NCI-H146 treated with DMSO at 0.1 percent for 48 hours (cell line): ENCODE measurements around the gene IRF1.

ENCODE experiments used
- DNase-seq: peaks from one replicate; lab custom pipeline; 2025; ENCODE audit not compliant: unreplicated experiment; lab: John Stamatoyannopoulos, UW

The IRF1 gene

GRCh38 chr5:132475987-132476875 lies 14.3 kb downstream of the IRF1 start:
- no peak for DNase-seq

DNA sequence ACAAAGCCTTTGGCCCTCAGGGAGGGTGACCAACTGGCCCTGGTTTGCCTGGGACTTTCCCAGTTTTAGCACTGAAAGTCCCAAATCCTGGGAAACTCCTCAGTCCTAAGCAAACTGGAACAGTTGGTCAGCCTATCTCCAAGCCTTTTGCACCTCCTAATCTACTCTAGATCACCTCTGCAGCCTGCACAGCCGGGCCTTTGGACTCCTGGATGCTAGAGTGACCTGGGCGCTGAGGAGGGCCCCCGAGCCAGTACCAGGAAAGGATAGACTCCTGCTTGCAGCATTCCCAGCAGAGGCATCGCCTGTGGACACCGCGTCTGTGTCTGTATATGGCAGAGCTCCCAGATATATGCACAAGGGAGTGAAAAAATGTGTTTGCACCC lies 15.1 kb downstream of the IRF1 start:
- DNase-seq: no peak

GRCh38 chr5:132474881-132475496 lies 15.6 kb downstream of the IRF1 start:
- no peak for DNase-seq

DNA sequence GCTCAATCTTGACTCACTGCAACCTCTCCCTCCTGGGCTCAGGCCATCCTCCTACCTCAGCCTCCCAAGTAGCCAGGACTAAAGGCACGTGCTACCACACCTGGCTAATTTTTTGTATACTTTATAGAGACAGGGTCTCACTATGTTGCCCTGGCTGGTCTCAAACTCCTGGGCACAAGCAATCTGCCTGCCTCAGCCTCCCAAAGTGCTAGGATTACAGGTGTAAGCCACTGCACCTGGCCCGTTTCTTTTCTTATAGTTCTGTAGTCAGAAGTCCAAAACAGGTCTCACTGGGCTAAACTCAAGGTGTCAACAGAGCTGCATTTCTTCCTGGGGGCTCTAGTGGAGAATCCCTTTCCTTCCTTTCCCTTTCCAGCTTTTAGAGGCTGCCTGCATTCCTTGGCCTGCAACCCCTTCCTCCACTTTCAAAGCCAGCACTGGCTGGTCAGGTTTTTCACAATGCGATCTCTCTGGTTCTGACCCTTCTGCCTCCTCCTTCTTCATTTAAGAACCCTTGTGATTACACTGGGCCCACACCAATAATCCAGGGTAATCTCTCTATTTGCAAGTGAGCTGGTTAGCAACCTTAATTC lies 16.3 kb downstream of the IRF1 start:
- DNase-seq: no peak

- no peak for DNase-seq
Observed at GRCh38 chr5:132473668-132474067, 16.9 kb downstream of the IRF1 start.

DNA sequence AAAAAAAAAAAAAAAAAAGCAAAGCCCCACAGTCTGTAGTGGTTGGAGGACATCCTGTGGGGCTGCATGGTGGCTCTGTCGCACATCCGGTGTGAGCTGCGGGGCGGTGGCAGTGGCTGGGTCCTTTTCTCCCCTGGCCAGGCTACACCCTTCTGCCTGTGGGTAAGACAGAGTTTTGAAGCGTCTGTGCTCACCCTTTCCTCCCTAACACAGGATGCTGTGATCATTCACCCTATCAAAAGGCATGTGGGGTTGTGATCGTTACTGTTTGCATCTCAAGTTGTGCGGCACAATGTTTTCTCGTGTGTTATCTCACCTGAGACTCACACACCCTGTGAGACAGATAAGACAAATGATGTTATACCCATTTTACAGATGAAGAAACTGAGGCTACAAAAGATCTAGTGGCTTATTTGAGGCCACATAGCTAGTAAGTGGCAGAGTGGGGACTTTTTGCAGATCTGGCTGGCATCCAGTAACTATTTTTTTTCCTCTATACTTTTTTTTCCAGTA lies 17.5 kb downstream of the IRF1 start:
- no peak for DNase-seq

- DNase-seq: no peak
Observed at GRCh38 chr5:132472431-132472830, 18.1 kb downstream of the IRF1 start.

DNA sequence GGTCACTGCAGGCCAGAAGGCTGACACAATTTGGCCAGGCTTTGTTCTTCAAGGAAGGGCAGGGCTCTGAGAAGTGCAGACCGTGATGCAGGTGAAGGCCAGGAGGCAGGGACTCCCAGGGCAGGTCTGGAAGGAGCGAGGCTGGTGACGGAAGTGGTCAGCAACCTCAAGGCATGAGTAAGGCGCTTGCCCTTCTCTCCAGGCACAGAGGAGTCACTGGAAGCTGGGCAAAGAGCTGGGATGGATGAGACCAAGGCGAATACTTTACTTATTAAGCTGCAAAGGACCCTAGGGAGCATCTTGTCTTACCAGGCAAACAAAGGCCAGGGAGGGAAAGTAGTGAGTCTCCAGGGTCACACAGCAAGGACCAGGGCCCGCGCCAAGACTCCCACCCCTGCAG lies 18.6 kb downstream of the IRF1 start:
- DNase-seq: no peak

- DNase-seq: peak; percentile 82
Observed at GRCh38 chr5:132471151-132471907, 19.2 kb downstream of the IRF1 start.

DNA sequence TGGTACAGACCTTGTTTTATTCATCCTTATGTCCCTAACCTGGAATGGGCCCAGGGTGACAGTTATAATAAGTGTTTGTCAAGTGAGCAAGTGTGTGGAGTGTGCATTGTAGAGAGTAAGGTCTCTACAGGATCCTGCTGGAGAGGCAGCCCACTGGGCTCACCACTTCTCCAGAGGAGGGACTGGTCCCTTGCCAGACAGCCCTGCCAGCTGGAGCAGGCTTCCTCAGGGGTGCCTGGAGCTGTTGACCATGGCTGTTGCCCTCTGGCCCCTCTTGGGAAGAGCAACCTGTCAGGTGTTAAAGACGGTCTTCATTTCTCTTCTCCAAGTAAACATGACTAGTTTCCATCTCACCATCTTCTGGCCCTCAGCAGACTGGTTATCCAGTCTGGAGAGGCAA lies 20.0 kb downstream of the IRF1 start:
- no peak for DNase-seq

DNA sequence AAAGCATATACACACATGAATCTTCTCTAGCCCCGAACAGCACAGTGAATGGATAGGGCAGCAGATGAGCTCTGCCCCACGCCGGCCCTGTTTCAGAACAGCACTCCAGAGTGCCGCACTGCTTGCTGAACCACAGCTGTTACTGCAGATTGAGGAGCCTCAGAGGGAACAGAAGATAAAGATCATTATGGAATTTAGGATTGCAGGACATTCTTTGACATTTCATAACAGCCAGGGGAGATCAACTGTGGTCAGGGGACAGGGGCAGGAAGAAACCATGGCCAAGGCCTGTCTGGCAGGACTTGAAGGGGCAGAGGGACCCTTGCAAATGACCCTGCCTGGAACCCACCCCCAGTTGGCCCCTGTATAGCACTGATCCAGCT lies 20.6 kb downstream of the IRF1 start:
- DNase-seq: no peak

GRCh38 chr5:132469380-132470009 lies 21.1 kb downstream of the IRF1 start:
- no peak for DNase-seq

- no peak for DNase-seq
Observed at GRCh38 chr5:132468656-132469379, 21.8 kb downstream of the IRF1 start.

GRCh38 chr5:132467287-132467984 lies 23.1 kb downstream of the IRF1 start:
- no peak for DNase-seq

GRCh38 chr5:132466433-132467286 lies 23.9 kb downstream of the IRF1 start:
- DNase-seq: no peak

DNA sequence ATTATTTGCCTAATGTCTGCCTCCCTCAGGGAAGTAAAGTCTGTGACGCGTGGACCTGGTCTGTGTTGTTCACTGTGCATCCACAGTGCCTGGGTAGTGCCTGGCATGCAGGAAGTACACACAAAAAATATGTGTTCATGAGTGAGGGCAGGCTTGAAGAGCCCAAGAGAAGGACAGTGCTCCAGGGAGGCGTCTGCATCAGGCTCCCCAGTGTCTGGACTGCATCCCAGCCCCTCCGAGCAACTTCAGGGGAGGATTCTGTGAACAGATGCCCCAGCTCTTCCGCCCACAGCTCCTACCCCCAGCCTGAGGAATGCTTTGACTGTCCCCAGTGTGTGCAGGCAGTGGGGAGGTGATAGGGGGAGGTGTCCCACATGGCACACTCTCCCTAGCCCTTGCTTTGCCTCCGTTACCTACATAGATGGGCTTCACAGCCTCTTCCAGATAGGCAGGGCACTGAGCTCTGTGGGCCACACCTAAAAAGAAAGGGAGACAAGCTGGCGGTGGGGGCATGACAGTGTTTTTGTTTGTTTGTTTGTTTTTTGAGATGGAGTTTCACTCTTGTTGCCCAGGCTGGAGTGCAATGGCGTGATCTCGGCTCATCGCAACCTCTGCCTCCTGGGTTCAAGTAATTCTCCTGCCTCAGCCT lies 25.4 kb downstream of the IRF1 start:
- DNase-seq: no peak

GRCh38 chr5:132464156-132464939 lies 26.2 kb downstream of the IRF1 start:
- DNase-seq: no peak
